HepG2 (cell line): ENCODE measurements around the gene PGA5. TPM values are rescaled to one million over a fixed set of nuclear protein-coding genes. Genes with fewer than 3 reads are reported as not detected.
"Not testable (repeated sequence)": the region's sequence is repeated elsewhere in the genome, so short reads cannot be mapped to it uniquely, and the experiment has no call there.

Source experiments
- ATAC-seq: fragments of 200-7000 bp; cut with Tn5 transposase; 3 replicates; pipeline ENCODE4 v1.9.1; 2020; ENCODE audit warnings: mild to moderate bottlenecking, moderate library complexity
- BruUV-seq: library from RNA; stranded (reverse); fragments of 400-500 nt; replicated peaks from 2 replicates; lab custom pipeline; 2021; lab: Mats Ljungman, UMichigan
- CTCF ChIA-PET: fragments of 300-600 bp; formaldehyde crosslinking; extraction: SDS; loops from one replicate; lab custom pipeline; 2021; ENCODE audit warnings: low total read pairs, inconsistent platforms, low intra/inter-chr PET ratio; lab: Yijun Ruan, JAX
- POLR2A ChIA-PET: fragments of 350-600 bp; sonication (Branson Sonifier 250); formaldehyde crosslinking; loops from one replicate; lab custom pipeline; 2020; ENCODE audit warnings: antibody characterized with exemption, inconsistent platforms; lab: Yijun Ruan, JAX
- DNase-seq: peaks from one replicate; pipeline ENCODE4 v3.0.0-alpha.2; 2015; ENCODE audit warnings: low spot score
- FAIRE-seq: peaks from 3 replicates; lab custom pipeline; 2011; peaks lifted over from hg19 to GRCh38; lab: Jason Lieb, UNC
- H2AFZ ChIP-seq: one replicate; pipeline ENCODE4 v1.6.1; 2011; ENCODE audit warnings: low read length, inconsistent platforms
- H3K27ac ChIP-seq: fragments of 300-600 bp; 3 replicates; pipeline ENCODE4 v1.8.0; 2011; ENCODE audit warnings: mixed run types, mild to moderate bottlenecking, mixed read lengths, low read length, inconsistent platforms; ENCODE audit not compliant: insufficient read depth; ENCODE audit errors: extremely low read length
- H3K27me3 ChIP-seq, 2 experiments: fragments of 200-600 bp in 1 of 2; 2 replicates in 1 of 2; 3 replicates in 1 of 2; pipeline versions ENCODE4 v1.6.0 to v1.8.0; 2011; ENCODE audit warnings: low read length in 2 of 2, mild to moderate bottlenecking in 2 of 2, moderate library complexity in 2 of 2, inconsistent platforms in 1 of 2; ENCODE audit not compliant: insufficient read depth in 2 of 2, control insufficient read depth in 1 of 2
- H3K36me3 ChIP-seq, 2 experiments: fragments of 200-600 bp in 1 of 2; replicated peaks in 1 of 2; 2 replicates in 1 of 2; 3 replicates in 1 of 2; pipeline versions ENCODE4 v1.5.1 to v1.8.0; 2011; ENCODE audit warnings: low read length in 2 of 2, inconsistent platforms in 1 of 2; ENCODE audit not compliant: insufficient read depth in 2 of 2, control insufficient read depth in 1 of 2
- H3K4me1 ChIP-seq: 2 replicates; pipeline ENCODE4 v1.5.1; 2012; ENCODE audit warnings: low read length, inconsistent platforms; ENCODE audit not compliant: insufficient read depth
- H3K4me2 ChIP-seq: 2 replicates; pipeline ENCODE4 v1.6.0; 2011; ENCODE audit warnings: low read depth, low read length, inconsistent platforms
- H3K4me3 ChIP-seq, 3 experiments: fragments of 200-600 bp in 1 of 3; sonication (generic), shearing (Covaris generic) in 1 of 3; replicated peaks in 1 of 3; 2 replicates each; pipeline ENCODE4 v1.5.1; 2011 to 2016; ENCODE audit warnings: low read length in 3 of 3, inconsistent platforms in 2 of 3, low read depth in 2 of 3, mild to moderate bottlenecking in 2 of 3, control low read depth in 1 of 3, mixed read lengths in 1 of 3; ENCODE audit not compliant: insufficient read depth in 1 of 3
- H3K79me2 ChIP-seq: one replicate; pipeline ENCODE4 v1.6.1; 2011; ENCODE audit warnings: low read length, inconsistent platforms; ENCODE audit not compliant: insufficient read depth
- H3K9ac ChIP-seq: 2 replicates; pipeline ENCODE4 v1.6.0; 2011; ENCODE audit warnings: mild to moderate bottlenecking, low read depth, low read length, inconsistent platforms; ENCODE audit not compliant: insufficient read depth
- H3K9me3 ChIP-seq: 2 replicates; pipeline ENCODE4 v1.5.1; 2012; ENCODE audit warnings: mild to moderate bottlenecking, low read length
- H4K20me1 ChIP-seq: 2 replicates; pipeline ENCODE4 v1.6.0; 2011; ENCODE audit warnings: inconsistent platforms, mild to moderate bottlenecking, low read length, moderate library complexity; ENCODE audit not compliant: insufficient read depth
- whole genome bisulfite sequencing: methylation state at CpG from one replicate; pipeline ENCODE4 v1.1.6; 2017; ENCODE audit warnings: low lambda C conversion rate; 5-methylcytosine and 5-hydroxymethylcytosine counted together
- in situ Hi-C: cut with HindIII; loops from 2 replicates; pipeline ENCODE4 v1.10.0; 2017; ENCODE audit warnings: low pct_unique_long_range_greater_than_20kb; ENCODE audit not compliant: extremely low pct_ligation_motif_present
- intact Hi-C: fragments of 100-400 bp; cut with micrococcal nuclease; formaldehyde crosslinking; loops from one replicate; pipeline ENCODE4 v1.10.0; 2022; ENCODE audit not compliant: unreplicated experiment
- polyA plus RNA-seq, 8 experiments: library from polyadenylated mRNA; depleted of rRNA in 3 of 8; stranded (reverse) in 7 of 8; unstranded in 1 of 8; fragments of >200 nt; fragmentation: Illumina TruSeq in 4 of 8; extraction: Trizol in 4 of 8; gene quantifications; 2 replicates each; pipeline versions ENCODE4 v1.2.1 to v1.2.3, GENCODE V29; 2011 to 2016; ENCODE audit warnings: low read depth in 4 of 8, missing spikeins in 1 of 8, mixed read lengths in 1 of 8; ENCODE audit not compliant: insufficient read depth in 1 of 8
- total RNA-seq, 5 experiments: library from RNA; depleted of rRNA; stranded (reverse); fragments of >200 nt; fragmentation: Illumina TruSeq; extraction: Trizol; gene quantifications; 2 replicates each; pipeline ENCODE4 v1.2.3, GENCODE V29; 2016; ENCODE audit warnings: low read depth in 1 of 5

Gene PGA5
- total and polyA plus RNA-seq, 2 of the 13 experiments (the other 11 are each of a cell fraction or from before 2014, with no cell fraction given) = not detected

DNA sequence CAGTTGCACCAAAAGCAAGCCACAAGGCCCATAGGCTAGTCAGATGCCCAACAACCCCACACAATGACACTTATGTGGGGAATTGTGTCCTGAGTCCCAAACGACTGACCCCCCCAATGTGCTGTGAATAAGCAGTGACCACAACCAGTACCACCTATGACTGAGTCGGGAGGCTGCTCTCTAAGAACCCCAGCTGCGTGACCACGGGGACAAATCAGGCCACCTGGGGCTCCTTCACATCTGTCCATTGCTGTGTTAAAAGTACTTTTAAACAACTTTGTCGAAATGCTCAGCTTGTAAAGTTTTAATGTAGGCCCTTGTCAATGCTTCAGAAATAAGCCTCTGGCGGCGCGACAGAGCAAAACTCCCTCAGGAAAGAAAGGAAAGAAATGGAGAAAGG lies 687 bp upstream of the PGA5 start:
- H3K4me1 ChIP-seq, H3K79me2 ChIP-seq, POLR2A ChIA-PET, BruUV-seq, DNase-seq, FAIRE-seq, H3K27me3 ChIP-seq, H4K20me1 ChIP-seq, H3K9ac ChIP-seq, H3K4me2 ChIP-seq, H3K36me3 ChIP-seq, H2AFZ ChIP-seq, H3K9me3 ChIP-seq, H3K4me3 ChIP-seq, CTCF ChIA-PET, intact Hi-C loops, H3K27ac ChIP-seq, in situ Hi-C loops, ATAC-seq: not testable (repeated sequence)
- WGBS = 56% methylated on average over 7 of the region's 8 CpGs

DNA sequence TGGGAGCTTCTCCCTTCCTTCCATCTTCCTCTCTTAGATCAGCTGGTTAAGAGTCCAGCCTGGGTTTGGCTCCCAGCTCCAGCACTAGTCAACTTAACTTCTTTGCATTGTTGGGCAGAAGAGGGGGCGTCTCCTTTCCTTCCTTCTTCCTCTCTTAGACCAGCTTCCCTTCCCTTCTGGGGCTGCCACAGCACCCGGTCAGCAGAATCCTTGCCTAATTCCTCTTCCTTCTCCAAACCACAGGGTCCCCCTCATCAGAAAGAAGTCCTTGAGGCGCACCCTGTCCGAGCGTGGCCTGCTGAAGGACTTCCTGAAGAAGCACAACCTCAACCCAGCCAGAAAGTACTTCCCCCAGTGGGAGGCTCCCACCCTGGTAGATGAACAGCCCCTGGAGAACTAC lies 551 bp downstream of the PGA5 start:
- FAIRE-seq, ATAC-seq, H3K4me1 ChIP-seq, CTCF ChIA-PET, DNase-seq, BruUV-seq, H3K9ac ChIP-seq, H3K9me3 ChIP-seq, H2AFZ ChIP-seq, H3K36me3 ChIP-seq, POLR2A ChIA-PET, H3K4me3 ChIP-seq, H3K27ac ChIP-seq, H4K20me1 ChIP-seq, H3K4me2 ChIP-seq, H3K27me3 ChIP-seq, intact Hi-C loops, H3K79me2 ChIP-seq, in situ Hi-C loops: not testable (repeated sequence)
- no CpG with 5 or more reads among the region's 5 CpGs for WGBS

DNA sequence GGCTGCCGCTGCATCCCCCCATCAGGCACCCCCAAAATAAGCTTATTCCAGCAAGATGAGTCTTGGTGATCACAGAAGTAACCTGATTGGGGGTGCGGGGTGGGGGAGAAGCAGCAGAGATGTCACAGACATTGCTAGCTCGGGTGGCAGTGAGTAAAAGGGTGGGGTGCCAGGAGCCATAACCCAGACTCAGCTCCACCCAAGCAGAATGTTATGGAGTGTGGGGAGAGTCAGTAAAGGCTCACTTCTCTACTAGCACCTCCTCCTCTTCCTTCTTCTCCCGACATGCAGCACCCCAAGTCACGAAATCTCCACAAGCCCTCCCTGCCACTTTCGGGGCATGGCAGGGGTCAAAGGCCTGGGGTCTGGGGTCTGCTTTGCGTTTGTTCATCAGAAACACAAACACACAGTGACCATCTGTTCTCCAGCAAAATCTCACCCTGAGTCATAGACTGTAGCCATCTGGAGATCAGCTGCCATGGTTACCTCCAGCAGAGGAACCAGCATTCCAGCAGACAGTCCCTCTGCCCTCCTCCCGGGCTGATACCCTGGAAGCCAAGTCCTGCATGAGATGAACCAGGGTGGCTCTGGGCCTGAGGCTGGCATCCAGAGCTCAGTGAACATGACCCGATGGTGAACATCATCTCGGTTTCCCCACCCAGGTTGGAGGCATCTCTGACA lies 4.4 kb downstream of the PGA5 start:
- CTCF ChIA-PET, H3K4me2 ChIP-seq, H3K27me3 ChIP-seq, POLR2A ChIA-PET, H4K20me1 ChIP-seq, H3K9ac ChIP-seq, DNase-seq, ATAC-seq, H3K27ac ChIP-seq, H2AFZ ChIP-seq, FAIRE-seq, in situ Hi-C loops, H3K4me3 ChIP-seq, H3K79me2 ChIP-seq, H3K4me1 ChIP-seq, H3K36me3 ChIP-seq, BruUV-seq, H3K9me3 ChIP-seq, intact Hi-C loops: not testable (repeated sequence)
- WGBS = no CpG with 5 or more reads among the region's 10 CpGs

DNA sequence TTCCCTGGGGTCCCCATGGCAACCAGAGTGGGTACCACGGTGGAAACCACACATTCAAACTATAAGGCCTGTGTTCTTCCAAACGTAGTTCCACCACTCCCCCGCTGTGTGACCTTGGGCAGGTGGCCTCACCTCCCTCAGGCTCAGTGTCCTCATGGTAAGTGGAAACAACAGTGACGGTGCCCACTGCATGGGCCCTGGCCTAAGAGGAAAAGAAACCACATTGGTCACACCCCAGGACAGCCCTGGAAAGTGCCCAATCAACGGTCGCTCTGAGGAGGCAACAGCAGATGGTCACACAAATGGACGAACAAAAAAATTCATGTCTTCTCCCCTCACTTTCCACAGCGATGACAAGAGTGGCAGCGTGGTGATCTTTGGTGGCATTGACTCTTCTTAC lies 7.1 kb downstream of the PGA5 start:
- BruUV-seq, H3K9me3 ChIP-seq, DNase-seq, H3K9ac ChIP-seq, H3K4me2 ChIP-seq, CTCF ChIA-PET, H3K4me3 ChIP-seq, H3K4me1 ChIP-seq, H3K27ac ChIP-seq, H4K20me1 ChIP-seq, POLR2A ChIA-PET, H2AFZ ChIP-seq, in situ Hi-C loops, H3K79me2 ChIP-seq, H3K27me3 ChIP-seq, intact Hi-C loops, H3K36me3 ChIP-seq, FAIRE-seq: not testable (repeated sequence)
- peak; percentile 8; the same call in 1 of the 3 replicates for ATAC-seq
- 62% methylated on average over 8 of the region's 9 CpGs for WGBS
